ENCODE data around the gene CEACAM21.

The CEACAM21 gene

DNA sequence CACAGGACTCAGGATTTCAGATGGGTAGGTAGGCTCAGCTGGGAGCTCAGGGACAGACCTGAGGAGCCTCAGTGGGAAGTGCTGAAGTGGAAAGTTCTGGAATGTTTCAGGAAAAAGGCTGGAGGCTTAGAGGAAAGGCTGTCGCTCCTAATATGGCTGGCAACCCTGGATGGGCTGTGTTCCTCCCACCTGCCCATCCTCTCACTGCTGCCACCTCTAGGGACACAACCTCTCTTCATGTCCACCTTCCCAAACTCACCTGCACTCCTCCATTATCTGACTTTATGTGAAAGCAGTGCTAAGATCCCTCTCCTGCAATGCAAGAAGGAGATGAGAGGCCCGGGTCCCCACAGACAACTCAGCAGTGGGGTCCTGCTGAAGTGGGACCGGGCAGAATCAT, 5.8 kb upstream of the CEACAM21 start:
- Histone ChIP-seq H2AFZ (ENCODE audit: low read length) (no peak overlapping the region), H3K9ac (ENCODE audit: low read length) (no peak overlapping the region), H3K4me2 (ENCODE audit: low read depth, low read length) (no peak overlapping the region)

DNA sequence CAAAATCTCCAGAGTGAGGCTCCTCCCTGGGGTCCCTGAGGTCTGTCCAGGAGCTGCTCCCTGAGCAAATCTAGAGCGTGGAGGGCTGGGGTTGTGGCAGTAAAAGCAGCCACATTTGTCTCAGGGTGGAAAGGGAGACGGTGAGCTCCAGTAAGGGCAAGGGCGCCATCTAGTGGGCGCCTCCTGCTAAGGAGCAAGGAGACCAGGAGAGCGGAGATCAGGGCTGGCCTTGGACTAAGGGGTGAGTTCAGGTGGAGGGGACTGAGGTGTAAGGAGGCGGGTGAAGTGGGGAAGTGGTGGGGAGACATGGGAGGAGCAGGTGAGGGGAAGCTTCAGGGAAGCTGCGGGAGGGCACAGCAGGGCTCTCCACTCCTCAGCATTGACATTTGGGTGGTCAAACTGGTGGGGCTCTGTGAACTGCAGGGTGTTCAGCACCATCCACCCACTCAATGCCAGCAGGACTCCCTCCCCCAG, 5.3 kb upstream of the CEACAM21 start:
- no peaks in the 10 kb centered on the region; the same call in 1 of the 2 replicates for H3K36me3 ChIP-seq (replicated peaks; ENCODE audit: insufficient read depth, low read length)
- no peak overlapping the region for H3K4me2 ChIP-seq (ENCODE audit: low read depth, low read length)
- H3K9ac ChIP-seq (ENCODE audit: low read length), result no peak overlapping the region
- no peaks in the 10 kb centered on the region for H3K4me1 ChIP-seq (ENCODE audit: low read length)
- no peak overlapping the region for H3K27ac ChIP-seq (ENCODE audit: low read length)
- peak; percentile 77 for DNase-seq
- H3K9me3 ChIP-seq (replicated peaks; ENCODE audit: insufficient read depth, low read length), result no peaks in the 10 kb centered on the region
- no peaks in the 10 kb centered on the region for H3K27me3 ChIP-seq (replicated peaks; ENCODE audit: insufficient read depth, low read length)
- peaks cover 6% of the 10 kb centered on the region; the same call in 1 of the 2 replicates for H3F3A ChIP-seq (ENCODE audit: insufficient read depth, low read length)
- no peaks in the 10 kb centered on the region for H3K9me2 ChIP-seq (replicated peaks; ENCODE audit: insufficient read depth, low read length)
- no peak overlapping the region for H2AFZ ChIP-seq (ENCODE audit: low read length)
- peaks cover 42% of the 10 kb centered on the region for H3K79me2 ChIP-seq (ENCODE audit: low read length)
- H3K4me3 ChIP-seq (ENCODE audit: low read length), result no peak overlapping the region
- TF ChIP-seq EZH2 (optimal IDR thresholded peaks at IDR 0.05; ENCODE audit: low read depth, low read length) (no peak), CTCF (IDR thresholded peaks at IDR 0.05; ENCODE audit: low read length) (peak; percentile 88)
- no peaks in the 10 kb centered on the region; the same call in 1 of the 2 replicates for H4K20me1 ChIP-seq (ENCODE audit: insufficient read depth, low read length)

More for the DNA sequence above, 5.8 kb upstream of the CEACAM21 start:
- peaks cover 6% of the 10 kb centered on the region; the same call in 1 of the 2 replicates for H3F3A ChIP-seq (ENCODE audit: insufficient read depth, low read length)
- no peaks in the 10 kb centered on the region for H3K9me3 ChIP-seq (replicated peaks; ENCODE audit: insufficient read depth, low read length)
- TF ChIP-seq EZH2phosphoT487 (IDR thresholded peaks at IDR 0.05; ENCODE audit: low read length) (no peak), CTCF (IDR thresholded peaks at IDR 0.05; ENCODE audit: low read length) (no peak)
- no peaks in the 10 kb centered on the region for H3K9me2 ChIP-seq (replicated peaks; ENCODE audit: insufficient read depth, low read length)
- no peaks in the 10 kb centered on the region for H3K27me3 ChIP-seq (replicated peaks; ENCODE audit: insufficient read depth, low read length)
- no peak for DNase-seq
- H3K27ac ChIP-seq (ENCODE audit: low read length), result no peak overlapping the region
- H3K79me2 ChIP-seq (ENCODE audit: low read length), result peaks cover 44% of the 10 kb centered on the region
- no peaks in the 10 kb centered on the region; the same call in 1 of the 2 replicates for H3K36me3 ChIP-seq (replicated peaks; ENCODE audit: insufficient read depth, low read length)
- no peaks in the 10 kb centered on the region for H3K4me1 ChIP-seq (ENCODE audit: low read length)
- H4K20me1 ChIP-seq (ENCODE audit: insufficient read depth, low read length), result no peaks in the 10 kb centered on the region; the same call in 1 of the 2 replicates
- no peak overlapping the region for H3K4me3 ChIP-seq (ENCODE audit: low read length)

- DNase-seq, result no peak
These were observed 1.3 kb downstream of the CEACAM21 start for GRCh38 chr19:41577144-41577830.

More at GRCh38 chr19:41577144-41577830, 1.3 kb downstream of the CEACAM21 start:
- Histone ChIP-seq H2AFZ (ENCODE audit: low read length) (no peak overlapping the region), H4K20me1 (ENCODE audit: insufficient read depth, low read length) (no peaks in the 10 kb centered on the region), H3K9me3 (replicated peaks; ENCODE audit: insufficient read depth, low read length) (no peaks in the 10 kb centered on the region), H3K27me3 (replicated peaks; ENCODE audit: insufficient read depth, low read length) (no peaks in the 10 kb centered on the region), H3K4me2 (ENCODE audit: low read depth, low read length) (no peak overlapping the region), H3K27ac (ENCODE audit: low read length) (no peak overlapping the region), H3K79me2 (ENCODE audit: low read length) (peaks cover 2% of the 10 kb centered on the region; the same call in 1 of the 2 replicates), H3K9me2 (replicated peaks; ENCODE audit: insufficient read depth, low read length) (no peaks in the 10 kb centered on the region), H3K9ac (ENCODE audit: low read length) (no peak overlapping the region), H3K4me1 (ENCODE audit: low read length) (peaks cover 6% of the 10 kb centered on the region; the same call in 1 of the 2 replicates), H3F3A (ENCODE audit: insufficient read depth, low read length) (no peaks in the 10 kb centered on the region; the same call in 1 of the 2 replicates), H3K36me3 (replicated peaks; ENCODE audit: insufficient read depth, low read length) (peaks cover 11% of the 10 kb centered on the region; the same call in 1 of the 2 replicates), H3K4me3 (ENCODE audit: low read length) (no peak overlapping the region)
- TF ChIP-seq EZH2phosphoT487 (IDR thresholded peaks at IDR 0.05; ENCODE audit: low read length), result no peak
- TF ChIP-seq EZH2 (optimal IDR thresholded peaks at IDR 0.05; ENCODE audit: low read depth, low read length), result no peak
- no peak for TF ChIP-seq CTCF (IDR thresholded peaks at IDR 0.05; ENCODE audit: low read length)
